ENCODE data around the gene ZNF611. TPM values are rescaled to one million over a fixed set of nuclear protein-coding genes. Genes with fewer than 3 reads are reported as not detected.

ZNF611 gene
- total and polyA plus RNA-seq, 9 of the 15 experiments (the other 6 are each of a cell fraction or from before 2014, with no cell fraction given), result 3.7 to 29.6 (median 12.8) TPM

DNA sequence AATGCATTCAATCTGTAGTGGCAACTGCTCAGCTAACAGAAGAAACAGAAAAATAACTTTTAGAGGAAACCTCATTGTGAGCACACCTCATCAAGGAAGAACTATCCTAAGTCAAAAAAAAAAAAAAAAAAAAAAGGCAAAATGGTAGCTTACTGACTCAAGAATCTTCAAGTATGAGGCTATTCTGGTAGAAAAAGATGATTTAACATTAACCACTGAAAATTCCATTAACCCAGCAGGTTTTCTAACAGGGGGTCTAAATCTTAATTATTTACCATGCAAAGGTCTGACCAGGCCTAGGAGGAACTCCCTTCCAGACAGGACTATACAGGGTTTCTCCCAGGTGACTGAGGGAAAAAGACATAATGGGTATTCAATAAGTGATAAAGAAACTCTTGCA is 68.3 kb downstream of the ZNF611 start:
- FAIRE-seq, result no peak
- Histone ChIP-seq H4K20me1 (replicated peaks; ENCODE audit: control insufficient read depth, insufficient read depth, low read length) (no peaks in the 10 kb centered on the region), H2AFZ (ENCODE audit: low read depth, low read length) (no peak overlapping the region), H3K27ac (ENCODE audit: extremely low read depth, low read depth, low read length) (peak overlapping the region; percentile 80), H3K4me3 (no peak overlapping the region), H3K4me1 (replicated peaks in 1 of 2; ENCODE audit: control insufficient read depth in 2 of 2, insufficient read depth in 2 of 2, low read length in 2 of 2) (peaks cover 15 to 26% of the 10 kb centered on the region in 2 experiments), H3K9ac (ENCODE audit: insufficient read depth in 1 of 2, low read depth in 2 of 2, low read length in 2 of 2) (peak overlapping the region in 1 of 2 experiments; percentile 37; a peak in 2 of 4 replicates), H3K79me2 (ENCODE audit: control insufficient read depth, insufficient read depth, low read length) (peaks cover 86% of the 10 kb centered on the region), H3K27me3 (ENCODE audit: control insufficient read depth in 2 of 2, insufficient read depth in 2 of 2, low read length in 2 of 2) (no peaks in the 10 kb centered on the region), H3K9me3 (replicated peaks; ENCODE audit: control insufficient read depth, insufficient read depth, low read depth, low read length) (no peaks in the 10 kb centered on the region), H3K36me3 (ENCODE audit: control insufficient read depth, insufficient read depth, low read length) (peaks cover 60% of the 10 kb centered on the region; the same call in 2 of the 3 replicates), H3K9me1 (ENCODE audit: control insufficient read depth, insufficient read depth, low read length) (peaks cover 2% of the 10 kb centered on the region), H3K4me2 (ENCODE audit: insufficient read depth, low read length) (no peak overlapping the region)
- no peak for DNase-seq (ENCODE audit: extremely low read depth in 1 of 4, low spot score in 3 of 4)
- ATAC-seq, result no peak
- in situ Hi-C loops (cut with MboI) (no loop called here), intact Hi-C loops (cut with micrococcal nuclease) (no loop called here)
- POLR2A ChIA-PET, result interaction anchor here (0.7 to 1.1 kb wide), 2 partner anchors 8 to 60 kb away, joined by 3 to 4 read pairs; no protein-coding TSS in a partner anchor
- TF ChIP-seq ZNF12 (CRISPR knock-in tag; IDR thresholded peaks at IDR 0.05) (no peak), ZNF3 (CRISPR knock-in tag; IDR thresholded peaks at IDR 0.05) (no peak), OTX1 (CRISPR knock-in tag; IDR thresholded peaks at IDR 0.05) (no peak), TCFL5 (CRISPR knock-in tag; conservative IDR thresholded peaks at IDR 0.05) (no peak), BCL6 (CRISPR knock-in tag; IDR thresholded peaks at IDR 0.05) (no peak), TOE1 (IDR thresholded peaks at IDR 0.05; ENCODE audit: borderline replicate concordance) (no peak), TOE1 (CRISPR knock-in tag; IDR thresholded peaks at IDR 0.05; ENCODE audit: borderline replicate concordance, low read depth) (no peak), DDX20 (tag; IDR thresholded peaks at IDR 0.05; ENCODE audit: low read depth) (no peak), ZFPM2 (CRISPR knock-in tag; IDR thresholded peaks at IDR 0.05) (no peak), SAFB2 (IDR thresholded peaks at IDR 0.05; ENCODE audit: borderline replicate concordance, low read depth, low read length, severe bottlenecking) (no peak), IFI16 (CRISPR knock-in tag; IDR thresholded peaks at IDR 0.05) (no peak)
- TF ChIP-seq, protein P1, sequence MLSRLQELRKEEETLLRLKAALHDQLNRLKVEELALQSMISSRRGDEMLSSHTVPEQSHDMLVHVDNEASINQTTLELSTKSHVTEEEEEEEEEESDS (CRISPR knock-in tag; IDR thresholded peaks at IDR 0.05), result no peak
- no TSS peak for BruUV-seq (replicated peaks)
- CTCF ChIA-PET (ENCODE audit: low intra/inter-chr PET ratio), result interaction anchor here (0.6 kb wide), 1 partner anchor 527 kb away, joined by 4 read pairs; no protein-coding TSS in a partner anchor

Data from K562 (cell line).